ENCODE data around the gene TM2D1.
"Not testable (repeated sequence)": the region's sequence is repeated elsewhere in the genome, so short reads cannot be mapped to it uniquely, and the experiment has no call there.

Gene TM2D1

DNA sequence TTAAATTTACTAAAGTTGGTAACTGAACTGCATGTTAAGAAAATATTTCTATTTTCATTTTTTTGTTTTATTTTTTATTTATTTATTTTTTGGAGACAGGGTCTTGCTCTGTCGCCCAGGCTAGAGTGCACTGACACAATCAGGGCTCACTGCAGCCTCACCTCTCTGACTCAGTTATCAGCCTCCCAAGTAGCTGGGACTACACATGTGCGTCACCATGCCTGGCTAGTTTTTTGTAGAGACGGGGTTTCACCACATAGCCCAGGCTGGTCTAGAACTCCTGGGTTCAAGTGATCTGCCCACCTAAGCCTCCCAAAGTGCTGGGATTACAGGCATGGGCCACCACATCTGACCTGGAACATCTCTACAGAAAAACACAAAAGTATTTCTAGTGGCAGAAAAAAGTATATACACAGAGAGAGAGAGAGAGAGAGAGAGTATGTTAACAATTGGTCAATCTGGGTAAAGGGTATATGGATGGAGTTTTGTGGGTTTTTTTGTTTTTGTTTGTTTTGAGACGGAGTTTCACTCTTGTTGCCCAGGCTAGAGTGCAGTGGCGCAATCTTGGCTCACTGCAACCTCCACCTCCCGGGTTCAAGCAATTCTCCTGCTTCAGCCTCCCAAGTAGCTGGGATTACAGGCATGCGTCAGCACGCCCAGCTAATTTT is 5.8 kb downstream of the TM2D1 start:
- ATAC-seq, DNase-seq: not testable (repeated sequence)

DNA sequence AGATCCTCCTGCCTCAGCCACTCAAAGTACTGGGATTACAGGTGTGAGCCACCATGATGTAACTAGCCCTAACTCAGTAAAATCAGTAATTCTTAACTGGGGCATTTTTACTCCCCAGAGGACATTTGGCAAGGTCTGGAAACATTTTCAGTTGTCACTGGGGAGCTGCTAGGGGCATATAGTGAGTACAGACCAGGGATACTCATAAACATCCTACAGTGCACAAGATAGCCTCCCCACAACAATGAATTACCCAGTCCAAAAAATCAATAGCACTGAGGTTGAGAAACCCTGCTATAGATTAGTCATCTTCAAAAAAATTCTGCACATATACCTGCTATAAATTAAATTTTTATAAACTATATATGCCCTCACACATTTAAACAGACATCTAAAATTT is 13.0 kb downstream of the TM2D1 start:
- ATAC-seq (no peak), DNase-seq (no peak)

DNA sequence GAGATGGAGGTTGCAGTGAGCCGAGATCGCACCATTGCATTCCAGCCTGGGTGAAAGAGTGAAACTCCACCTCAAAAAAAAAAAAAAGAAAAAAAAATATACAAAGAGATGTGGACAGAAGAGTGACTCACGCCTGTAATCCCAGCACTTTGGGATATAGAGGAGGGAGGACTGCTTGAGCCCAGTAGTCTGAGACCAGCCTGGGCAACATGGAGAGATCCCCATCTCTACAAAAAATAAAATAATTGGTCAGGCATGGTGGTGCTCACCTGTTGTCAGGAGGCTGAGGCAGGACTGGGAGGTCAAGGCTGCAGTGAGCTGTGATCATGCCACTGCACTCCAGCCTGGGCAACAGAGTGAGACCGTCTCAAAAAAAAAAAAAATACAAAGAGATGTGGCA is 13.7 kb downstream of the TM2D1 start:
- DNase-seq, ATAC-seq: not testable (repeated sequence)

GRCh38 chr1:61709908-61710289 is 15.0 kb downstream of the TM2D1 start:
- DNase-seq (no peak), ATAC-seq (no peak)

DNA sequence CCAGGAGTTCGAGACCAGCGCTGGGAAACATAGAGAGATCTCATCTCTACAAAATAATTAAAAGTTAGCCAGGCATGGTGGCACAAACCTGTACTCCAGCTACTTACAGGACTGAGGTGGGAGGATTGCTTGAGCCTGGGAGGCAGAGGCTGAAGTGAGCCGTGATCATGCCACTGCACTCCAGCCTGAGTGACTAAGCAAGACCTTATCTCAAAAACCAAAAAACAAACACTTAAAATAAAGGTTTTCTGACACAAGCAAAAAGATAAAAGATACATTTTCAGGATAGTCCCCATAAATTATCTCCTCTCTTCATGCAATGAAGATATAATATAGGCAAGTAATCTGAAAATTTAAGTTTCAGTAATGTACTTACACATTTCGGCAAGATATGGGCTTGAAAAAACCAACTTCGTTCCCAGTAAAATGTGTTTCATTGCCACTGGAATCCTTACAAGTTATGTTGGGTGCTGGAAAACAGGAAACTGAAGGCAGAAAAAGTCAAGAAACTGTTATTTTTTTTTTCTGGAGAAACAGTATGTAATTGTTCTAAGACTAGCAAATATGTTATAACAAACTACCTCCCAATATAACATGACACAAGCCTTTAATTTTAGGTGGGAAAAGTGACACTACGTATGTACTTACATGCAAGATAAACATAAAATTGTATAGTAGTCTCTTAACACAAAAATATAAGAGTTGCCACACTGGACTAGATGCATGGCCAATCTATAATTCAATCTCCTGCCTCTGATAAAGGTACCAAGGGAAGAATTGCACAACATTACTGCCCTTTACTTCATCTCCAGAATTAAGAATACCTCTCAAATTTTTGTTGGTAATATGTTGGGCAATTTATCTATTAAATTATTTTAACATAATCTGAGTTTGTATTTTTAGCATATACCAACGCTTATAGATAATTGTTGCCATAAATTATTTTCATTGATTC is 15.7 kb downstream of the TM2D1 start:
- DNase-seq (no peak), ATAC-seq (no peak)

DNA sequence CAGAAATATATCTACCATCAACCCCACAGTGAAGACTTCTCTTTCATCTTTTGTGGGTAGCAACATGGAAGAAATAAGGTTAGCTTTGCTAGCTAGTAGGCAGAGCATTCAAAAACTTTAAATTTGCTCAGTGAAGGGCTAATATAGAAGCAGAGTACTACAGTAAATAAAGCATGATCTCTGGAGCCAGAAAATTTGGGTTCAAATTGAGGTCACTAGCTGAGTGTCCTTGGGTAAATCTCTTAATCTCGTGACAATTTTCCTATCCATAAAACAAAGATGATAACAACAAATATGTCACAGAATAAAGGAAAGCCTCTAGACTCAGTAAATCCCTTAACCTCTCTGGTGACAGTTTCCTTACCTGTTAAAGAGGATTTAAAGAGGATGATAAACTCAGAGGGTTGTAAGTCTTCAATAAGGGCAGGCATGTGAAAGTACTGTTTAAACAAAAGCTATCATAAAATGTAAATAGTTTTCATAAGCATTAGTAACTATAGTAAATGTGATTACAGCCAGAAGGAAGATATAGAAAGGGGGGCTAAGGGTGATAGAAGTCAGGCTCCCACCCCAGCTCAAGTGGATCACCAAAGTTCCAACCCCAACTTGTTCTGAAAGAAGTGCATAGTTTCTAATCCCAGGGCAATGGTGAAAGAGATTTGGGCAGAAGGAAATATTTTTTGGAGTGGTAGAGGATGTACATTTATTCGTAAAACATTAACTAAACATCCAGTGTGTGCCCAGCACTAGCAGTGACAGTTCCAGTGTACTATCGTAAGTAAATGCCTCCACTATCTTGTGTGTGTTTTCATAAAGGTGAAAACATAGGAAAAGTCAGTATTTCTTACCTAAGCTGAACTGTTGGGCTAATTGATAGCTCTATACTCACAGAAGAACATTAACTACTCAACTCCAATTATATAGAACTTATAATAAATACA is 24.8 kb downstream of the TM2D1 start:
- DNase-seq (no peak), ATAC-seq (no peak)

DNA sequence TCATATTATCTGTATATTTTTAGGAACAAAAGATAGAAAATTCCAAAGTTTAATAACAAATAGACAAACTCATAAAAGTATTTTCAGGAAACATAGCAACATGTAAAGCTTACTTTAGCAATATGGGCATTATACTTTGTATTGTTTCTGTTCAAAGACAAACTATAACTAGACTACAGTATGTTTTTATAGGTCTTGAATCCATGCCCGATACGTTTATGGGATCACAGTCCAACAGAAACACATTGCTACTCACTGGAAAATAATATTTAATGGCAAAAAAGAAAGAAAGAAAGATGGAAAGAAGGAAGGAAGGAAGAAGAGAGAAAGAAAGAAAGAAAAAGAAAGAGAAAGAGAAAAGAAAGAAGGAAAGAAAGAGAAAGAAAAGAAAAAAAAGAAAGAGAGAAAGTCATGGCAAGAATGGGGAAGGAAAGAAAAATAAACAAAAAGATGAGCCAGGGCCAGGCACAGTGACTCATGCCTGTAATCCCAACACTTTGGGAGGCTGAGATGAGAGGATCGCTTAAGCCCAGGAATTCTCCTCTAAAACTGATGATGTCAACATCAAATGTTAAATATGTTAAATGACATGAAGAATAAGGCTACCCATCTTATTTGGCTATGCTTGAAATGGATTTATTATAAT is 32.7 kb downstream of the TM2D1 start:
- ATAC-seq (no peak), DNase-seq (no peak)

- no peak for DNase-seq
- ATAC-seq = no peak
These were observed 37.0 kb downstream of the TM2D1 start for GRCh38 chr1:61687901-61688300.

- ATAC-seq (no peak), DNase-seq (no peak)
These were observed 42.0 kb downstream of the TM2D1 start for GRCh38 chr1:61682891-61683290.

GRCh38 chr1:61680500-61680899 is 44.4 kb downstream of the TM2D1 start:
- DNase-seq = no peak
- ATAC-seq = no peak

DNA sequence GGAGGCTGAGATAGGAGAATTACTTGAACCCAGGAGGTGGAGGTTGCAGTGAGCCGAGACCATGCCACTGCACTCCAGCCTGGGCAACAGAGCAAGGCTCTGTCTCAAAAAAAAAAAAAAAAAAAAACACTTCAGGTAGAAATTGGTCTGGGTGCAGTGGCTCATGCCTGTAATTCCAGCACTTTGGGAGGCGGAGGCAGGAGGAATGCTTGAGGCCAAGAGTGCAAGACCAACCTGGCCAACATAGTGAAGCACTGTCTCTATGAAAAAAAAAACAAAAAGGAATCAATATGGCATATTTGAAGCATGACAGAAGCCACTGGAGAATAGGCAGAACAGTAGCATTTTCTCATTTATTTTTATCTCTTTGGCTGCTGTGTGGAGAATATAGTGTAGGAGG is 48.1 kb downstream of the TM2D1 start:
- not testable (repeated sequence) for ATAC-seq, DNase-seq

GRCh38 chr1:61674221-61674620 is 50.7 kb downstream of the TM2D1 start:
- no peak for ATAC-seq
- no peak for DNase-seq

DNA sequence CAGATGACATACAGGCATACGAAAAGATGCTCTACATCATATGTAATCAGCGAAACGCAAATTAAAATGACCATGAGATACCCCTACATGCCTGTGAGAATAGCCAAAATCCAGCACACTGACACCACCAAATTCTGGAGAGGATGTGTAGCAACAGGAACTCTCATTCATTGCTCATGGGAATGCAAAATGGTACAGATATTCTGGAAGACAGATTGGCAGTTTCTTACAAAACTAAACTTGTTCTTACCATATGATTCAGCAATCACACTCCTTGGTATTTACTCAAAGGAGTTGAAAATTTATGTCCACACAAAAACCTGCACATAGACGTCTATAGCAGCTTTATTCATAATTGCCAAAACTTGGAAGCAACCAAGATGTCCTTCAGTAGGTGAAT is 52.6 kb downstream of the TM2D1 start:
- ATAC-seq (no peak), DNase-seq (no peak)

DNA sequence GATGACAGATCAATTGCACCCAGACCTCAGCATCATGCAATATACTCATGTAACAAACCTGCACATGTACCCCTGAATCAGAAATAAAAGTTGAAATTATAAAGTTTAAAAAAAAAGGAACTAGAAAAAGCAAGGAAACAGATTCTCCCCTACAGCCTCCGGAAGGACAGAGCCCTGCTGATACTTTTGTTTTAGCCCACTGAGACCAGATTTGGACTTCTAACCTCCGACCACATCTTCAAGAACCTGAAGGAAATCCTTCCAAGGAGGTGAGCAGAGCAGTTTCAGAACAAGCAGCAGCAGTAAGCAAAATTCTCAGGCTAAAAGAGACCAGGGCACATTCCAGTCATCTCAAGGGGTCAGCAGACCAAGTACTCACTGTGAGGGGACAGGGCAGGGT is 54.5 kb downstream of the TM2D1 start:
- no peak for ATAC-seq
- no peak for DNase-seq

DNA sequence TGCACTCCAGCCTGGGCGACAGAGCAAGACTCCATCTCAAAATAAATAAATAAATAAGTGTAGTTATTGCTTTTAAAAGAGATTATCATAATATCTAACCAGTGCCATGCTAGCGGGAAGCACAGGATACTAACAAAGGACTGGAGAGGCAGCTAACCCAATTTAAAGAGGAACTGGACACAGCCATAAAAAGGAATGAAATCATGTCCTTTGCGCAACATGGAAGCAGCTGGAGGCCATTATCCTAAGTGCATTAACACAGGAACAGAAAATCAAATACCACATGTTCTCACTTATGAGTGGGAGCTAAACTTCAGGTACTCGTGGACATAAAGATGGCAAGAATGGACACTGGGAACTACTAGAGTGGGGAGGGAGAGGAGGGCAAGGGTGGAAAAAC is 54.9 kb downstream of the TM2D1 start:
- ATAC-seq (no peak), DNase-seq (no peak)

- ATAC-seq (no peak), DNase-seq (no peak)
These were observed 65.9 kb downstream of the TM2D1 start for GRCh38 chr1:61659061-61659460.

DNA sequence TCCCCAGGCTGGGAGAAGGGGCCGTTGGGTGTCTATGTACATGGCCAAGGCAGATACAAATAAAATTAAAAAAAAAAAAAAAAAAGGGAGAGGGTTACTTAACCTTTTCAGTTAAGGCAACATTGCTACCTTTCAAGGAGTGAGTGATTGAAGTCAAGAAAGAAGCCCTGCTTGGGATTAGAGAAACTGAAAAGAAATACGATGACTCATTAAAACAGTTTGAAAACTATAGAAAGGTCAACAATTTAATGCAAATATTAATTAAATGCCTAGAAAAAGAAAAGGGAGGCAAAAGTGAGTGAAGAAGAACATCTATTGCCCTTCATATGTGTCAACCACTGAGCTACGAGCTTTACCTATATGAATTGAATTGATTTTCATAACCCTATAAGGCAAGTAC is 69.5 kb downstream of the TM2D1 start:
- ATAC-seq = no peak
- no peak for DNase-seq

GRCh38 chr1:61654067-61654466 is 70.9 kb downstream of the TM2D1 start:
- ATAC-seq (no peak), DNase-seq (no peak)

- ATAC-seq (no peak), DNase-seq (no peak)
These were observed 75.8 kb downstream of the TM2D1 start for GRCh38 chr1:61648983-61649742.

- DNase-seq (no peak), ATAC-seq (no peak)
These were observed 77.8 kb downstream of the TM2D1 start for GRCh38 chr1:61647142-61647541.

GRCh38 chr1:61645476-61645875 is 79.5 kb downstream of the TM2D1 start:
- DNase-seq = no peak
- ATAC-seq = no peak

Measured in stimulated activated naive CD8-positive, alpha-beta T cell treated with anti-CD3 and anti-CD28 coated beads, Interleukin-15, Interleukin-2, amounts not matched to agents 100 U/mL and 50 U/mL, for 24 hours (primary cell).